ENCODE measurements around the gene TMEM150B. TPM values are rescaled to one million over a fixed set of nuclear protein-coding genes. Genes with fewer than 3 reads are reported as not detected.

TMEM150B gene
- total and polyA plus RNA-seq, 2 of the 13 experiments (the other 11 are each of a cell fraction or from before 2014, with no cell fraction given) = 1.3 to 1.8 TPM

GRCh38 chr19:55304279-55304978 lies 20.7 kb downstream of the TMEM150B start (continued):
- TF ChIP-seq STAT6 (CRISPR knock-in tag; IDR thresholded peaks at IDR 0.05; ENCODE audit: borderline replicate concordance) (no peak), ZNF670 (CRISPR knock-in tag; IDR thresholded peaks at IDR 0.05; ENCODE audit: borderline replicate concordance) (no peak), CENPBD1 (CRISPR knock-in tag; IDR thresholded peaks at IDR 0.05; ENCODE audit: borderline replicate concordance, low read depth) (no peak), ZNF737 (CRISPR knock-in tag; IDR thresholded peaks at IDR 0.05; ENCODE audit: borderline replicate concordance) (no peak), ISX (CRISPR knock-in tag; conservative IDR thresholded peaks at IDR 0.05) (no peak), BCLAF1 (IDR thresholded peaks at IDR 0.05) (no peak), ZNF556 (CRISPR knock-in tag; IDR thresholded peaks at IDR 0.05; ENCODE audit: borderline replicate concordance) (no peak), ZNF75D (CRISPR knock-in tag; IDR thresholded peaks at IDR 0.05; ENCODE audit: borderline replicate concordance) (no peak), ZNF510 (CRISPR knock-in tag; IDR thresholded peaks at IDR 0.05; ENCODE audit: low read depth) (no peak), KDM5B (CRISPR knock-in tag; IDR thresholded peaks at IDR 0.05; ENCODE audit: borderline replicate concordance) (no peak)

Data from HepG2 (cell line).